ENCODE results near the gene DOHH. TPM values are rescaled to one million over a fixed set of nuclear protein-coding genes. Genes with fewer than 3 reads are reported as not detected.

The DOHH gene
- total and polyA plus RNA-seq, 9 of the 15 experiments (the other 6 are each of a cell fraction or from before 2014, with no cell fraction given) = 0.14 to 47.2 (median 5.1) TPM

GRCh38 chr19:3468211-3468610, 32.3 kb downstream of the DOHH start (continued):
- TF ChIP-seq, protein P1, sequence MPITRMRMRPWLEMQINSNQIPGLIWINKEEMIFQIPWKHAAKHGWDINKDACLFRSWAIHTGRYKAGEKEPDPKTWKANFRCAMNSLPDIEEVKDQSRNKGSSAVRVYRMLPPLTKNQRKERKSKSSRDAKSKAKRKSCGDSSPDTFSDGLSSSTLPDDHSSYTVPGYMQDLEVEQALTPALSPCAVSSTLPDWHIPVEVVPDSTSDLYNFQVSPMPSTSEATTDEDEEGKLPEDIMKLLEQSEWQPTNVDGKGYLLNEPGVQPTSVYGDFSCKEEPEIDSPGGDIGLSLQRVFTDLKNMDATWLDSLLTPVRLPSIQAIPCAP (CRISPR knock-in tag; IDR thresholded peaks at IDR 0.05; ENCODE audit: borderline replicate concordance) = no peak
- TF ChIP-seq RBM22 (IDR thresholded peaks at IDR 0.05; ENCODE audit: low read depth, low read length, poor library complexity, severe bottlenecking) (peak; percentile 85), RERE (CRISPR knock-in tag; IDR thresholded peaks at IDR 0.05; ENCODE audit: borderline replicate concordance) (no peak), NBN (IDR thresholded peaks at IDR 0.05; ENCODE audit: low read depth) (no peak), KAT2B (IDR thresholded peaks at IDR 0.05; ENCODE audit: low read depth, low read length) (no peak), ATF7 (IDR thresholded peaks at IDR 0.05) (no peak), ZNF75A (CRISPR knock-in tag; IDR thresholded peaks at IDR 0.05) (no peak), WHSC1 (IDR thresholded peaks at IDR 0.05; ENCODE audit: low read length) (no peak), SMARCC2 (IDR thresholded peaks at IDR 0.05; ENCODE audit: low read depth) (no peak), THRA (IDR thresholded peaks at IDR 0.05) (no peak), POLR2G (IDR thresholded peaks at IDR 0.05; ENCODE audit: low read depth, low read length) (peak; percentile 67), POLR2A (conservative IDR thresholded peaks at IDR 0.05) (0 out of 2 replicates have a peak, but pooled peaks have one; percentile 33), ZNF253 (CRISPR knock-in tag; conservative IDR thresholded peaks at IDR 0.05) (no peak), ZNF740 (CRISPR knock-in tag; IDR thresholded peaks at IDR 0.05) (no peak), ZNF740 (tag; IDR thresholded peaks at IDR 0.05) (peak in 1 of 2 experiments; percentile 46; a peak in 1 of 4 replicates), ARHGAP35 (IDR thresholded peaks at IDR 0.05; ENCODE audit: partially characterized antibody) (no peak), ADNP (tag; IDR thresholded peaks at IDR 0.05) (no peak)
- TF ChIP-seq, protein P2, sequence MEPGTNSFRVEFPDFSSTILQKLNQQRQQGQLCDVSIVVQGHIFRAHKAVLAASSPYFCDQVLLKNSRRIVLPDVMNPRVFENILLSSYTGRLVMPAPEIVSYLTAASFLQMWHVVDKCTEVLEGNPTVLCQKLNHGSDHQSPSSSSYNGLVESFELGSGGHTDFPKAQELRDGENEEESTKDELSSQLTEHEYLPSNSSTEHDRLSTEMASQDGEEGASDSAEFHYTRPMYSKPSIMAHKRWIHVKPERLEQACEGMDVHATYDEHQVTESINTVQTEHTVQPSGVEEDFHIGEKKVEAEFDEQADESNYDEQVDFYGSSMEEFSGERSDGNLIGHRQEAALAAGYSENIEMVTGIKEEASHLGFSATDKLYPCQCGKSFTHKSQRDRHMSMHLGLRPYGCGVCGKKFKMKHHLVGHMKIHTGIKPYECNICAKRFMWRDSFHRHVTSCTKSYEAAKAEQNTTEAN (CRISPR knock-in tag; IDR thresholded peaks at IDR 0.05) = no peak
